GM12874 (cell line): ENCODE measurements around the gene CPNE8.

Experiments used
- CTCF ChIP-seq: IDR thresholded peaks from 2 replicates; pipeline ENCODE4 v1.5.1; 2011; ENCODE audit warnings: low read depth, mild to moderate bottlenecking, control low read depth, low read length, moderate library complexity; ENCODE audit not compliant: insufficient read depth

CPNE8 gene

GRCh38 chr12:38639625-38640024 lies 265.8 kb downstream of the CPNE8 start:
- no peak for TF ChIP-seq CTCF

GRCh38 chr12:38638401-38638800 lies 267.0 kb downstream of the CPNE8 start:
- no peak for TF ChIP-seq CTCF

GRCh38 chr12:38633511-38633910 lies 271.9 kb downstream of the CPNE8 start:
- no peak for TF ChIP-seq CTCF

- TF ChIP-seq CTCF: no peak
Observed at GRCh38 chr12:38629064-38629463, 276.3 kb downstream of the CPNE8 start.

GRCh38 chr12:38628288-38628687 lies 277.1 kb downstream of the CPNE8 start:
- TF ChIP-seq CTCF: no peak

GRCh38 chr12:38625306-38625705 lies 280.1 kb downstream of the CPNE8 start:
- TF ChIP-seq CTCF: no peak

- TF ChIP-seq CTCF: no peak
Observed at GRCh38 chr12:38614171-38614570, 291.2 kb downstream of the CPNE8 start.

- no peak for TF ChIP-seq CTCF
Observed at GRCh38 chr12:38610808-38611350, 294.5 kb downstream of the CPNE8 start.
